ENCODE measurements around the gene BIN1. TPM values are rescaled to one million over a fixed set of nuclear protein-coding genes. Genes with fewer than 3 reads are reported as not detected.

The BIN1 gene
- total RNA-seq, 2 experiments from 2014 or later, result 1.5 to 14.1 TPM

- H3K27ac ChIP-seq (ENCODE audit: low read depth, low read length, poor library complexity, severe bottlenecking), result no peak overlapping the region
- no peak overlapping the region for H2AFZ ChIP-seq (ENCODE audit: low read length)
- H3K4me3 ChIP-seq (ENCODE audit: low read depth, low read length, poor library complexity, severe bottlenecking), result no peak overlapping the region
- no peaks in the 10 kb centered on the region for H3K36me3 ChIP-seq (ENCODE audit: insufficient read depth, low read length)
- H4K20me1 ChIP-seq (ENCODE audit: insufficient read depth, low read length), result no peaks in the 10 kb centered on the region
- no peak for TF ChIP-seq CTCF (conservative IDR thresholded peaks at IDR 0.05; ENCODE audit: low read length)
- no peak for TF ChIP-seq EZH2phosphoT487 (IDR thresholded peaks at IDR 0.05; ENCODE audit: borderline replicate concordance, low read depth, low read length)
- no peak overlapping the region for H3K4me2 ChIP-seq (ENCODE audit: low read length)
- CTCF ChIA-PET (ENCODE audit: unreplicated experiment), result no interaction called here
- H3K79me2 ChIP-seq (ENCODE audit: insufficient read depth, low read depth, low read length), result no peaks in the 10 kb centered on the region
- POLR2A ChIA-PET, result no interaction called here
- no peaks in the 10 kb centered on the region for H3K9me3 ChIP-seq (ENCODE audit: low read length)
- intact Hi-C loops (cut with micrococcal nuclease; ENCODE audit: unreplicated experiment), result no loop called here
- H3K9me2 ChIP-seq (ENCODE audit: insufficient read depth, low read length), result no peaks in the 10 kb centered on the region
- no TSS peak for BruUV-seq (replicated peaks)
- no peak for DNase-seq (ENCODE audit: low spot score)
- H3K4me1 ChIP-seq (ENCODE audit: insufficient read depth, low read length, poor library complexity, severe bottlenecking), result peaks cover 9% of the 10 kb centered on the region
Observed at GRCh38 chr2:127130421-127130820, 23.5 kb upstream of the BIN1 start.

DNA sequence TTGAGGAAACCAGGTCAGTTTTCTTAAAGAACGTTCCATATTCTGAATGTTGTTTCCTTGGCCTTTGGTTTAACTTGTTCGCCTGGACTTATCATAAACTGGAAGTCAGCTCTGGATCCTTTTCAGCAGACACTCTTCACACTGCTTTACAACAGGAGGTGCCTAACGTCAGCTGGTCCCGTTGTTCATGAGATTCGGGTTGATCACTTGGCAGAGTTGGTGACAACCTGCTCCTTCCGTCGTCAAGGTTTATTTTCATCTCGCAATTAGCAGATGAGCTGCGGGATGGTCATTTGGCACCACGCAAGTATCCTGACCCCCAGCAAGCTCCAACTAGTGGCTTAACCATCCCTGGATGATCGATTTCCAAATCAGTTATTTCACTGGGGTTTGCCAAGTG is 23.0 kb upstream of the BIN1 start:
- no peak overlapping the region for H3K4me3 ChIP-seq (ENCODE audit: low read depth, low read length, poor library complexity, severe bottlenecking)
- no peak for TF ChIP-seq CTCF (conservative IDR thresholded peaks at IDR 0.05; ENCODE audit: low read length)
- no peak for TF ChIP-seq EZH2phosphoT487 (IDR thresholded peaks at IDR 0.05; ENCODE audit: borderline replicate concordance, low read depth, low read length)
- H4K20me1 ChIP-seq (ENCODE audit: insufficient read depth, low read length), result no peaks in the 10 kb centered on the region
- H3K27ac ChIP-seq (ENCODE audit: low read depth, low read length, poor library complexity, severe bottlenecking), result no peak overlapping the region
- CTCF ChIA-PET (ENCODE audit: unreplicated experiment), result no interaction called here
- intact Hi-C loops (cut with micrococcal nuclease; ENCODE audit: unreplicated experiment), result no loop called here
- no peaks in the 10 kb centered on the region for H3K36me3 ChIP-seq (ENCODE audit: insufficient read depth, low read length)
- H3K9me2 ChIP-seq (ENCODE audit: insufficient read depth, low read length), result no peaks in the 10 kb centered on the region
- no peaks in the 10 kb centered on the region for H3K79me2 ChIP-seq (ENCODE audit: insufficient read depth, low read depth, low read length)
- H2AFZ ChIP-seq (ENCODE audit: low read length), result no peak overlapping the region
- no peaks in the 10 kb centered on the region for H3K9me3 ChIP-seq (ENCODE audit: low read length)
- peaks cover 9% of the 10 kb centered on the region for H3K4me1 ChIP-seq (ENCODE audit: insufficient read depth, low read length, poor library complexity, severe bottlenecking)
- POLR2A ChIA-PET, result no interaction called here
- no peak overlapping the region for H3K4me2 ChIP-seq (ENCODE audit: low read length)
- no TSS peak for BruUV-seq (replicated peaks)
- DNase-seq (ENCODE audit: low spot score), result no peak

- Histone ChIP-seq H3K9me2 (ENCODE audit: insufficient read depth, low read length) (no peaks in the 10 kb centered on the region), H3K4me3 (ENCODE audit: low read depth, low read length, poor library complexity, severe bottlenecking) (peak overlapping the region; percentile 37), H3K9me3 (ENCODE audit: low read length) (no peaks in the 10 kb centered on the region), H3K4me2 (ENCODE audit: low read length) (peak overlapping the region; percentile 50), H3K27ac (ENCODE audit: low read depth, low read length, poor library complexity, severe bottlenecking) (no peak overlapping the region), H3K4me1 (ENCODE audit: insufficient read depth, low read length, poor library complexity, severe bottlenecking) (peaks cover 9% of the 10 kb centered on the region), H3K79me2 (ENCODE audit: insufficient read depth, low read depth, low read length) (no peaks in the 10 kb centered on the region), H3K36me3 (ENCODE audit: insufficient read depth, low read length) (no peaks in the 10 kb centered on the region), H4K20me1 (ENCODE audit: insufficient read depth, low read length) (no peaks in the 10 kb centered on the region), H2AFZ (ENCODE audit: low read length) (peak overlapping the region; percentile 56)
- POLR2A ChIA-PET, result no interaction called here
- CTCF ChIA-PET (ENCODE audit: unreplicated experiment), result no interaction called here
- BruUV-seq (replicated peaks), result no TSS peak
- DNase-seq (ENCODE audit: low spot score), result peak; percentile 76
- TF ChIP-seq EZH2phosphoT487 (IDR thresholded peaks at IDR 0.05; ENCODE audit: borderline replicate concordance, low read depth, low read length) (no peak), CTCF (conservative IDR thresholded peaks at IDR 0.05; ENCODE audit: low read length) (no peak)
- intact Hi-C loops (cut with micrococcal nuclease; ENCODE audit: unreplicated experiment), result no loop called here
Observed at GRCh38 chr2:127128445-127128904, 21.5 kb upstream of the BIN1 start.
